ENCODE data around the gene NBAS.

The NBAS gene

DNA sequence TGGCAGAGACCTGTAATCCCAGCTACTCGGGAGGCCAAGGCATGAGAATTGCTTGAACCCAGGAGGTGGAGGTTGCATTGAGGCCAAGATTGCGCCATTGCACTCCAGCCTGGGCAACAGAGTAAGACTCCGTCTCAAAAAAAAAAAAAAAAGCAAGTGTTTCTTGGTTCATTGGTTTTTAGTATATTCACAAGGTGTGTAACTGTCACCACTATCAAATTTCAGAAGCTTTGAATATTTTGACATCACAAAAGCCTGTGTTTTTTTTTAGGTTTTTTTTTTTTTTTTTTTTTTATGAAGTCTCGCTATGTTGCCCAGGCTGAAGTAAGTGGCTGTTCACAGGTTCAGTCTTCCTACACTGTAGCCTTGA, 47.2 kb upstream of the NBAS start:
- no peak overlapping the region for H3K9ac ChIP-seq (ENCODE audit: low read length)
- peaks cover 75% of the 10 kb centered on the region for H3K36me3 ChIP-seq (ENCODE audit: insufficient read depth, low read length)
- H3K4me3 ChIP-seq (ENCODE audit: low read depth, low read length, poor library complexity, severe bottlenecking) = no peak overlapping the region
- no peaks in the 10 kb centered on the region for H3K27me3 ChIP-seq (ENCODE audit: insufficient read depth, low read length)
- H4K20me1 ChIP-seq (ENCODE audit: insufficient read depth, low read length) = no peaks in the 10 kb centered on the region
- H3K79me2 ChIP-seq (ENCODE audit: insufficient read depth, low read length) = no peaks in the 10 kb centered on the region
- no peaks in the 10 kb centered on the region for H3K9me3 ChIP-seq (ENCODE audit: low read length)
- H3K27ac ChIP-seq (ENCODE audit: low read depth, low read length, poor library complexity, severe bottlenecking) = no peak overlapping the region
- H3F3A ChIP-seq (ENCODE audit: insufficient read depth, low read length) = no peaks in the 10 kb centered on the region
- no peaks in the 10 kb centered on the region for H3K4me1 ChIP-seq (ENCODE audit: insufficient read depth, low read length, severe bottlenecking)
- no peak for TF ChIP-seq EZH2 (IDR thresholded peaks at IDR 0.05; ENCODE audit: borderline replicate concordance, low read length)
- TF ChIP-seq, protein P1, sequence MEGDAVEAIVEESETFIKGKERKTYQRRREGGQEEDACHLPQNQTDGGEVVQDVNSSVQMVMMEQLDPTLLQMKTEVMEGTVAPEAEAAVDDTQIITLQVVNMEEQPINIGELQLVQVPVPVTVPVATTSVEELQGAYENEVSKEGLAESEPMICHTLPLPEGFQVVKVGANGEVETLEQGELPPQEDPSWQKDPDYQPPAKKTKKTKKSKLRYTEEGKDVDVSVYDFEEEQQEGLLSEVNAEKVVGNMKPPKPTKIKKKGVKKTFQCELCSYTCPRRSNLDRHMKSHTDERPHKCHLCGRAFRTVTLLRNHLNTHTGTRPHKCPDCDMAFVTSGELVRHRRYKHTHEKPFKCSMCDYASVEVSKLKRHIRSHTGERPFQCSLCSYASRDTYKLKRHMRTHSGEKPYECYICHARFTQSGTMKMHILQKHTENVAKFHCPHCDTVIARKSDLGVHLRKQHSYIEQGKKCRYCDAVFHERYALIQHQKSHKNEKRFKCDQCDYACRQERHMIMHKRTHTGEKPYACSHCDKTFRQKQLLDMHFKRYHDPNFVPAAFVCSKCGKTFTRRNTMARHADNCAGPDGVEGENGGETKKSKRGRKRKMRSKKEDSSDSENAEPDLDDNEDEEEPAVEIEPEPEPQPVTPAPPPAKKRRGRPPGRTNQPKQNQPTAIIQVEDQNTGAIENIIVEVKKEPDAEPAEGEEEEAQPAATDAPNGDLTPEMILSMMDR (IDR thresholded peaks at IDR 0.05; ENCODE audit: low read length) = no peak
- H2AFZ ChIP-seq (ENCODE audit: low read length) = no peak overlapping the region
- H3K4me2 ChIP-seq (ENCODE audit: low read length) = no peak overlapping the region
- no peaks in the 10 kb centered on the region for H3K9me2 ChIP-seq (ENCODE audit: low read depth, low read length)

DNA sequence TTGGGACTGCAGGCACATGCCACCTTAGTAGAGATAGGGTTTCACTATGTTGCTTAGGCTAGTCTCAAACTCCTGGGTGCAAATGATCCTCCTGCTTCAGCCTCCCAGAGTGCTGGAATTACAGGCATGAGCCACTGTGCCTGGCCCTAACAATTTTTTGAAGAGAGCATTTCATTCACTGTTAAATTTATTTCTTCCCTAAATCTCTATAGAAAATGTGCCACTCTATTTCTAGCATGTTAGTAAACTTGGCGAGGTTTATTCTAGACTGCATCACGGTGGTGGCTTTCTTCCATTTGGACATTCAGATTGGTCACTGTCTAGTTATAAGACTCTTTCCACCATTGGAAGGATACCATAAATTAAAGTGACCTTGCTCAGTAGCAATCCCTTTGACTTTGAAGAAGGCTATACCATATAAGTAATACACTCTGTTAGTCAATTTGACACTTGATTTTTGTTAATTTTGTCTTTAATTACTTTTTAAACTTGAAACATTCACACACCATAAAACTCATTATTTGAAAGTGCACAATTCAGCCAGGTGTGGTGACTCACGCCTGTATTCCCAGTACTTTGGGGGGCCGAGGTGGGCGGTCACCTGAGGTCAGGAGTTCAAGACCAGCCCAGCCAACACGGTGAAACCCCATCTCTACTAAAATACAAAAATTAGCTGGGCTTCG, 46.7 kb upstream of the NBAS start:
- no peaks in the 10 kb centered on the region for H4K20me1 ChIP-seq (ENCODE audit: insufficient read depth, low read length)
- H3K4me3 ChIP-seq (ENCODE audit: low read depth, low read length, poor library complexity, severe bottlenecking) = no peak overlapping the region
- H3K9me2 ChIP-seq (ENCODE audit: low read depth, low read length) = no peaks in the 10 kb centered on the region
- H3K9ac ChIP-seq (ENCODE audit: low read length) = no peak overlapping the region
- no peak overlapping the region for H2AFZ ChIP-seq (ENCODE audit: low read length)
- TF ChIP-seq, protein P1 (IDR thresholded peaks at IDR 0.05; ENCODE audit: low read length) = no peak
- TF ChIP-seq EZH2 (IDR thresholded peaks at IDR 0.05; ENCODE audit: borderline replicate concordance, low read length) = no peak
- H3K36me3 ChIP-seq (ENCODE audit: insufficient read depth, low read length) = peaks cover 77% of the 10 kb centered on the region
- no peaks in the 10 kb centered on the region for H3K79me2 ChIP-seq (ENCODE audit: insufficient read depth, low read length)
- H3K27ac ChIP-seq (ENCODE audit: low read depth, low read length, poor library complexity, severe bottlenecking) = no peak overlapping the region
- H3K4me1 ChIP-seq (ENCODE audit: insufficient read depth, low read length, severe bottlenecking) = no peaks in the 10 kb centered on the region
- no peaks in the 10 kb centered on the region for H3F3A ChIP-seq (ENCODE audit: insufficient read depth, low read length)
- H3K27me3 ChIP-seq (ENCODE audit: insufficient read depth, low read length) = no peaks in the 10 kb centered on the region
- H3K4me2 ChIP-seq (ENCODE audit: low read length) = no peak overlapping the region
- no peaks in the 10 kb centered on the region for H3K9me3 ChIP-seq (ENCODE audit: low read length)

DNA sequence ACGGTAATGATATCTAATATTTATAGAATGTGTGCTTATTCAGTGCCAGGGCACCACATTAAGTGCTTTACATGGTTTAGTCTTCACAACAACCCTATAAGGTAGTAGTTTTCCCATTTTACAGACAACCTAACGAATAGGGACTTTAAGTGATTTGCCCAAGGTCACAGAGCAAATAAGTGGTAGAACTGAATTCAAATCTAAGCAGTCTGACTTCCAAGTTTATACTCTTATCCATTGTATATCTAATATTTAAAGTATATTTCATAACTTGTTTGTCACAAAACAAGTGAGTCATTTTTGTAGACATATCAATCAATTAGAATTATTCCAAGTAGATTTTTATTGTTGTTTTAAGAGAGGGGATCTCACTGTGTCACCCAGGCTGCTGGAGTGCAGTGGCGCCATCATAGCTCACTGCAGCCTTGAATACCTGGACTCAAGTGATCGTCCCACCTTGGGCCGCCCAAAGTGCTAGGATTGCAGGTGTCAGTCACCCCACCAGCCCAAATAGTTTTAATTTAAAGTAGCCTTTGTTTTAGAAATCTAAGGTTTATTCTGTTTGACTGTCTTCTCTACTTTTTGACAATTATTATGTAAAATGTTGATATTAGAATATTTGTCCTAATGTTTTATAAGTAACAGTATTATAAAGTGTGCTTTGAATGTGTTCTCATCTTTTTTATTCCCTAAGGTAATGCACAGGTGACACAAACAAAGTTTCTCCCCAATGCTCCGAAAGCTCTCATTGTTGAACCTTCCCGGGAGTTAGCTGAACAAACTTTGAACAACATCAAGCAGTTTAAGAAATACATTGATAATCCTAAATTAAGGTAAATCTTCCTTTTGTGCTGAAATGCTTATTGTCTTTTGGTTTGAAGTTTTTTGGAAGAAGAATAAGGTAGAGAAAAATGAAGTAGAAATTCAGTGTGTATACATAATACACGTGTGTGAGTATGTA, 45.6 kb upstream of the NBAS start:
- Histone ChIP-seq H3K4me3 (ENCODE audit: low read depth, low read length, poor library complexity, severe bottlenecking) (no peak overlapping the region), H2AFZ (ENCODE audit: low read length) (no peak overlapping the region), H3K9me3 (ENCODE audit: low read length) (no peaks in the 10 kb centered on the region), H3K9ac (ENCODE audit: low read length) (no peak overlapping the region), H3K9me2 (ENCODE audit: low read depth, low read length) (no peaks in the 10 kb centered on the region), H3F3A (ENCODE audit: insufficient read depth, low read length) (no peaks in the 10 kb centered on the region), H3K27me3 (ENCODE audit: insufficient read depth, low read length) (no peaks in the 10 kb centered on the region), H3K36me3 (ENCODE audit: insufficient read depth, low read length) (peaks cover 88% of the 10 kb centered on the region), H4K20me1 (ENCODE audit: insufficient read depth, low read length) (no peaks in the 10 kb centered on the region), H3K4me1 (ENCODE audit: insufficient read depth, low read length, severe bottlenecking) (no peaks in the 10 kb centered on the region), H3K4me2 (ENCODE audit: low read length) (no peak overlapping the region), H3K79me2 (ENCODE audit: insufficient read depth, low read length) (no peaks in the 10 kb centered on the region), H3K27ac (ENCODE audit: low read depth, low read length, poor library complexity, severe bottlenecking) (no peak overlapping the region)
- TF ChIP-seq, protein P1 (IDR thresholded peaks at IDR 0.05; ENCODE audit: low read length) = no peak

Measured in OCI-LY1 (cell line).